Measurements from ENCODE around the gene FHIT.
A peak's percentile ranks its signal among the peaks of the same experiment; 100 is the strongest.

The FHIT gene

DNA sequence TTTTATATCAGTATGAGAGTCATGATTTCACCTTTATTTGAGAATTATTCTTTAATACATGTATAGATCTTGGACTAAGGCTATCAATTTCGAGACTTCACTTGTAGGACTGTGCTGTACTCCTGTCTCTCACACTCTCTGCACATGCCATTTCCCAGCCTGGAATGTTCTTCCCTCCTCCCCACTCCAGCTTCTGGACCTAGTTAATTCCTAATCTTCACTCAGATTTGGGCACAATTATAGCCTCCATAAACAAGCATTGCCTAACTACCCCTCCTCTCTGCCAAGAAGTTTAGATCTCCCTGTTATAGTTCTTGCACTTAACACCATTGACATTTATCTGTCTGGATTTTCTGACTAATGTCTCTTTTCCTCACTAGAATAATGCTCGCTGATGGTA, 88.3 kb downstream of the FHIT start:
- DNase-seq, result no peak

DNA sequence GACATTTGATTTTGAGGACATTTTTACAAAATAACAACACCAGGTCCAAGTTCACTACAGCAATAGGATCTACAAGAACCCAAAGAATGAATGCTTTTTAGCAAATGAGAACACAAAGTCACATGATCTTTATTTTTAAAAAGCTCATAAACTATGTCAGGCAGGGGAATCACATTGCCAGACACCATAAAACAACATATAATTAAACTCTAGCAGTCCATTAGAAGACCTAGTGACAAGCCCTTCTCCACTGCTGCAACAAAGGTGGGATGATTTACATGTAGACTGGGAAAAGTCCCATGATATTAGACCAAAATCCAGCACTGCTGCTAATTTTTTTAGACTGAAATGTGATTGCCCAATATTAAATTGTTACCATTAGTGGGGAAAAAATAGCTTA, 92.6 kb downstream of the FHIT start:
- DNase-seq, result no peak

DNA sequence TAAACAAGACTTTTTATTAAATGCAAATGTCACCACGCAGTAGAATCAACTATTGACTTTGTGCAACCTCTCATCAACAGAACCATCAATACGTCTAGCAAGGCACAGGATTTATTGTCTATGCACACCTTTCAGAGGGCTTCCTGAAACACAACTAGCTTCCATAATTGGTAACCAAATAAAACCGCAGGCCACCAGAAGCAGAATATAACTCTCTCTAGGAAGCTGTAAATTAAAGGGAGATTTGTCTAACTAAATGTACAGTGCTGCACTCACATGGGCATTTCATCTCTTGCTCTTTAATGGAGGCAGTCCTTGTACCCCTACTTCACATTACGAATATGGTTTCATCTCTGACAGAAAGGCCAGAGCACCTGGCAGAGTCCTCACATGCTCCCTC, 93.0 kb downstream of the FHIT start:
- DNase-seq, result no peak

DNA sequence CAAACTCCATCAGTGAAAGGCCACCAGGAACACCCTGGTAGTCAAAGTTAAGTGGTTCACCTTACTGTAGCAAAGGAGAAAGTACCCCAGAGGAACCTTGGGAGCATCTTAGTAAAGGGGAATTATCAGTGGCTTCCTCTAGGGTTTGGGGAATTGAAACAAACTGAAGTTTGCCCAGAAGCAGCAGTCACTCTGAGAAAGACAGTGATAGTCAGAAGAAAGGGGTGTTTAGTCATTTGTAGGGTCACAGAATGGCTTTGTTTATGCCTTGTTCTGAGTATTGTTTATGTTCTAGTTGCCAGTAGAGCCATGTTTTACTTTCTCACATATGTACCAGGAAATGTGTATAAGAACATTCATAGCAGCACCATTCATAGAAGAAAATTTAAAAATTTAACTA, 93.8 kb downstream of the FHIT start:
- DNase-seq, result no peak

DNA sequence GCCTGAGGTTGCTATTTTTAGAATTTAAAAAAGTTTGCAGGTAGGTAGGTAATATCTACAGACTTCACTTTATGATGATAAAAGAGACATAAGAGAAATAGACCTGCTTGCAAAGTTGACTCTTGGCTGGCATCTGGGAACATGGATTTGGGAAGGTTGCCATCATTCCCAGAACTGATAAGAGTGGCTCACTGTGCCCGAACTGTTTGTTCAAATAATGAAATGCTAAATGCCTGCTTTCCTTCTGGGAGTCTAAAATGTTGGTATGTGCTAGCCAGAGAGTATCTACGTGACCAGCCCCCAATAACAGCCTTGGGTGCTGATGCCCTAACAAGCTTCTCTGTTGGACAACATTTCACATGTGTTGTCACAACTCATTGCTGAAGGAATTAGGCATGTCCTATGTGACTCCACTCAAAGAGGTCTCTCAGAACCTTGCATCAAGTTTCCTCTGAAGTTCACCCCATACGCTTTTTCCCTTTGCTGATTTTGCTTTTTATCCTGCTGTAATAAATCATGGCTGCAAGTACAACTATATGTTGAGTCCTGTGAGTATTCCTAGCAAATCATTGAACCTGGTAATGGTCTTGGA, 95.5 kb downstream of the FHIT start:
- no peak for DNase-seq

DNA sequence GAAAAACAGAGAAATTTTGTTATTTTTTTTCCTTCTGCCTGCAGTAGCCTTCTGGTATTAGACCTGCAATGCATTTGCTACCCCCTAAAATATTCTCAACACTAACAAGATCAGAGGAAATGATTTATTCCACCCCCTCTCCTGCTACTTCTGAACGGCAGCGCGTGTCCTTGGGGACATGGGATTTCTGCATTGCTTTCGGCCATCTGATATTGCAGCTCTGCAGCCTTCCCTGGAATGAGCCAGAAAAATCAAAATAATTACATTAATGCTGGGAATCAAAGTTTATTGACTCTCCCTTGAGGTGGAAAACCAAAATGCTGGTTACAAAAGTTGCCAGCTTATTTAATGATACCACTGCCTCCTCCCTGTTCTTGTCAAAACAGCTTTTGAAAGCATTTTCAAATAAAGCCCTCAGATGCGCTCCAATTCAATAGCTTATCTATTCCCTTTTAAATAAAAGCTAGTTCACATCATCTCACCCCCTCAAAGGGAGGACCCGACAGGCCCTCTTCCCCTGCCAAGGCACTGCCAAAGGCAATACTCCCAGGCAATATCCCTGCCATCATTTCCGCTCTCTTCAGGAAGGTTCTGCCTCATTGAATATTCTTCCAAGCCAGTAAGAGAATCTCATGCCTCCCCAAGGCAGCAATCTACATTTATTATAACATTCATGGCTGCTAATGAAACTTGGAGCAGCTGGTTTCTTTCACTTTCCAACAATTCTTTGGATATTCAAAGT, 96.6 kb downstream of the FHIT start:
- no peak for DNase-seq

DNA sequence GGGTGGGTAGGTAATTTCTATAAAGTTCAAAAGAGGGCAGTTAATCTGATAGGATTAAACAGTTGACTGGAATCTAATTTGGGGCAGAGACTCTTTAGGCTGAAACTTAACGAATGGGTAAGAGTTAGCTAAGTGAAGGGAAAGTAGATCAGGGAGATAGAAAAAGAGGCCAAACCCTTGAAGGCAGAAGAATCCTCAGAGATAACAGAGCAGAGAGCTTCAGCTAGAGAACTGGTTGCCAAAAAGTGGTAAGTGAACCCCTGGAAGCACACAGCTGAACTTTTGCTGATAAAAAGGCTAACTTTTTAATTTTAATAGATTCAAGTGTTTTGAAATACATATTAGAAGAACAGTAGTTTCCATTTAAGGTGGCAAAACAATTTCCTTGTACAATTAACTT, 99.2 kb downstream of the FHIT start:
- peak; percentile 83 for DNase-seq

DNA sequence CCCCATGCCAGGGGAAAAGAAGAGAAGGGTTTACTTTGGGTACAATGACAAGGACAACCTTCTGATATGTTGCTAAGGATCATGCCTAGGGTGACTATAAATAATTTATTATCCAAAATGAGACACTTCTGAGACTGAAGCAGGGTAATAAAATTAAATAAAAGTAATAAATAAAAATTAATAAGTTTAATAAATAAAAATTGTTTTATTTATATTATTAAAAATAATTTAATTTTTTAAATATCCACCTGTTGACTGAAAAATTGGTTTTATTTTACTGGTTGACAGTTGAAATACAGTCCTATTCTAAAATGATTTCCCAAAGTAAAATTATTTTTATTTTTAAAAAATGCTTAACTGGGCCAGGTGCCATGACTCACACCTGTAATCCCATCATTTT, 102.0 kb downstream of the FHIT start:
- no peak for DNase-seq

DNA sequence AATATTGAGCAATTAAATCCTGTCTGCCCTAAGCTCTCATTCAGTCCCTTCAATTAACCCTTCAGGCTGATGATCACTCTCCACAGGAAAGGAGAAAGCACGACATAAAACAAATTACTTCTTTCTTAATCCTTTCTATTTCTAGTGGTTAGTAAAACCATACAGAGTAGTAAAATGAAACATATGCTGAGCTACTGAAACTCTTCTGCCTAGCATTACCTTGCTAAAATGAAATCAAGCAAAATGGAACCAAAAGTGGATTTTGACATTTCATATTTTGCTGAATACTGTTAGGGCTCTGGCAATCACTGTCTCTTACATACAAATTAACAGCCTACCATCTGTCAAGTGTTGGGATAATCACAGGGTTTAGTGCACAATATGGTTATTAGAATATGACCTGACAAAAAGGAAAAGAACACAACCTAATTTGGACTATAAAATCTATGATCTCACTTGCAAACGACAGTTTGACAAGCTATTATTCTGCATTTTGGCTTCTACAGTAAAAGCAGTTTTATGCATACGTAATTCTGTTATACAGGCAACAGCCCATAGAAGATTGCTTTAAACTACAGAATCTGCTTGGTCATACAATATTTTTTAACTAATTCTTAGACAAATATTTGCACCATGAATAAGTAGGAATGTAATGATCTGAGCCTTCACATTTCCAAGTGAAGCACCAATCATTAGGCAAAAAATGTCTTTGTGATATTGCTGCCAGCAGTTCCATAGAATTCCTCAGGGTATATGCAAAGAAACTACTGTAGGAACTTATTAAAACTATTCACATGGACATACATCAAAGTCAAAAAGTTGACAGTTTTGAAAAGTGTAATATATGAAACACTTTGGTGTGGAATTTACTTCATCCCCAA, 105.0 kb downstream of the FHIT start:
- DNase-seq, result no peak

DNA sequence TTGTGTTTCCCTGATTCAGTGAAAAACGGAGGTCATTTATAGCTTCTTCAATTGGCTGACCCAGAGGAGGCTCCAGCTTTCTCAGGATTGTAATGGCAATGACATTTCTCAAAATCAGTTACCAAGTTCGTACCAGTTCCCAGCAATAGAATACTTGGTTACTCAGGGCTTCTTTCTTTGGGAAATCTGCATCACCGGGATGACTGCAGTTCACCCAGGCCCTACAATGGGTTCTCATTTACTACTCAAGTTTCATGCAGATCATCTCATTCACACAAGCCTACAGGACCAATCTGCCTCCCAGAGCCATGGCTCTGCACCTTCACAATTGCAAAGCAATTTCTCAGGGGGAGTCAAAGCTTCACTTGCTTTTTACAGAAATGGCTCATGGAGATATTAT, 109.6 kb downstream of the FHIT start:
- DNase-seq, result no peak

DNA sequence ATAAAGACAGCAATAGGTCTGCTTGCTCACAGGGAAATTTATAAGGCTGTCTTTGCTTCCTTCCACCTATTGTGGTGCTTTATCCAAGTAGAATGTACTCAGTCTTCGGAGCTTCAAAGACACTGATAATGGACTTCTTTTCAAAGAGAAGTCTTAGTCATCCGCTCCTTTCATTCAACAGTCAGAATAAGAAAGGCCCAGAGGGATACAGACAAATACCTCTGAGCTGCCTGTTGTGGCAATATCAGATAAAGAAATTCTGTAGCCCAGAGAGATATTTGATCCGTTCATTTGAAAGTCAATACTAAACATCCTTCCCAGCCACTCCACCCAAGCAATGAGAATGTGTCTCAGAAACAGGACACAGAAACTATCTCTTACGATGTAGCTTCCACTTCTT, 110.0 kb downstream of the FHIT start:
- no peak for DNase-seq

DNA sequence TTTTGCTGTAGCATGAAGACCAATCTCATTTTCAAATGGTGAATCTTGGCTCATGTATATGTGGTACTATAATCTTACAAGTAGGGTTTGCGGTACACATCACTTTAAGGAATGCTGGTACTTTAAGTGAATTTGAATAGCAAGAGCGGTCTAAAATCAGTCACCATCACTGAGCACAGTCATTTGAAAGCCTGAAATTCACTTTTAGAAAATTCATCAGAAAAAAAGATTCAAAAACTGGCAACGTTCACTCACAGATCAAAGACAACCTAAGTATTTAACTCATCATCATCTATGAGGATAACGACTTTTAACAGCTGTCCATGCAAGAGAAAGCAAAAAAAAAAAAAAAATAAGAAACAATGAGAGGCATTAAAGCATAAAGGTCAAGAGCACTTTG, 111.6 kb downstream of the FHIT start:
- DNase-seq, result no peak

DNA sequence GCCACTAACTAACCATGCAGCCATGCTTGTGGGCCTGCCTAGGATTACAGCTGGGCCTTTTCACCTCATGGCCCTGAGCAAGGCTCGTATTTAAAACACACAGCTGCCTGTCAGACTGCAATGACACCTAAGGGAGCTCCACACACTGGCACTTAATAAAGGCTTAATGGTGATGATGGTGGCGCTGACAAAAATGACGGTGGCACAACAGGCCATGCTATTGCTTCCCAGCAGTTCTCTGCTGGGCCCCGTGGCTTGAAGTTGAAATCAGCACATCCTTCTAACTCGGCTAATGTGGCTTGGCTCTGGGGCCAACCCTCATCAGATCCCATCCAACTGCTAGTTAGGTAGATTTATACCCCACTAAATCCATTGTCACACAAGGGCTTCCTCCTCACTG, 112.9 kb downstream of the FHIT start:
- no peak for DNase-seq

DNA sequence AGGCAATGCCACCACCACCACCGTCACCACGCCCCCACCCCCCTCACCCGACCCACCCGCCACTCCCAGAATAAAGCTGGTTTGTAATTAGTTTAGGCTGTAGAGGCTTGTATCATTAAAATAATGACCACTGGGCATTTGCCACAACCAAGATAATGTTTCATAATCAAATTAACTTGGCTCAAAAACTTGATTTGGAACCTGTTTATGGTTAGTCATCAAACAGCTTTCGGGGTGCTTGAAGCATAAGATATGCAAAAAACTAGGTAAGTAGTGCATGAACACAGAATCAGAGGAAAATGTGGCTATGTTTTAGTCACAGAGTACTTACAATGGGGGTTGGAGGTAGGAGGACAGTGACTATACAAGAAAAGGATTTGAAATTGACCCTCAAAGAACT, 115.1 kb downstream of the FHIT start:
- no peak for DNase-seq

DNA sequence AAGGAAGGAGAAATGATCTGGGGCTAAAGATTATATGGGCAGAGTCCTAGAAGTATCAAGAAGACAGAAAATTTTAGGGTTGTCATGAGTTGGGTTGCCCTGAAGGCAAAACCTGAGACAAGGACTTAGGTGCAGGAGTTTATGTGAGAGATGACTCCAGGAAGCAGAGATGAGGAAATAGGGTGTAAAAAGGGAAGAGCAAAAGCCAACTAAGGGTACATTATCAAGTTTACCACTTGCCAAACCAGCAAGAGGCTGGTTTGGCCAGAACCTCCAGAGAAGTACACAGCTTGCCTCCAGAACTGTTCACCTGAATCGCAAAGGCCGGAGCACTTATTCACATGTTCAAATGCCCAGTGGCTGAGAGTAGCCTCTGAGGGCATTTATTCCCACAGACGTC, 116.7 kb downstream of the FHIT start:
- peak; percentile 23 for DNase-seq

DNA sequence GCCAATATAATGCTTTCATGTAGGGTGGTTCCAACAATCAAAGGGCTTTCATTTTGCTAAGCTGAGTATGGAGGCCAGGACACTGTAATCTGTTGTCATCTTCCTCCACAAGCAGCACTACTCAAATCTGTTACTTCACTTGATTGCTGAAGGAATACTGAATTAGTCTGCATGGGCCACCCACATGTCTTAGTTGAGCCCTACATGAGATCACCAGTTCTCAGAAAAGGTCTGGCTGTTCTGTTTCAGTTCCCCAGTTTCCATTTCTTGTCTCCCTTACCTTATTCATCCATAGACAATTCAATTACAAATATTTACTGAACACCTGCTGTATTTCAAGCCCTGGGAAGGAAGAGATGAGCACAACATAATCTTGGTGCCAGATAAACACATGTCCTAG, 119.2 kb downstream of the FHIT start:
- no peak for DNase-seq

DNA sequence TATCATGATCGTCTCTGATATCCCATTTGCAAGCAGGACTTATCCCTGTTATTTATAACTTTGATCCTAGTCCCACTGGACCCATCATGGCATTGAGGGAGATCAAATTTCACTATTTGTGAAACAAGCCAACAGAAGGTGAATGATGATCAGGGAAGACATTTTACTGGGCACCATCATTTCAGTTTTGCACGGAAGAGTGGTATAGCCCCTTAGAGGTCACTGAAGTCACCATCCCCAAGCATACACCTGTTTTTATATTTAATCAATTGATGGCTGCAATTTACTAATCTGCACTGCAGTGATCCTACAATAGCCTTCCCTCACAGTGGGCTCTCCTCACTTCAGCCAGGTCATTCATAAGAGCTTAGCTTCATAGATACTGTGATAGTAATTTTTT, 132.4 kb downstream of the FHIT start:
- no peak for DNase-seq

DNA sequence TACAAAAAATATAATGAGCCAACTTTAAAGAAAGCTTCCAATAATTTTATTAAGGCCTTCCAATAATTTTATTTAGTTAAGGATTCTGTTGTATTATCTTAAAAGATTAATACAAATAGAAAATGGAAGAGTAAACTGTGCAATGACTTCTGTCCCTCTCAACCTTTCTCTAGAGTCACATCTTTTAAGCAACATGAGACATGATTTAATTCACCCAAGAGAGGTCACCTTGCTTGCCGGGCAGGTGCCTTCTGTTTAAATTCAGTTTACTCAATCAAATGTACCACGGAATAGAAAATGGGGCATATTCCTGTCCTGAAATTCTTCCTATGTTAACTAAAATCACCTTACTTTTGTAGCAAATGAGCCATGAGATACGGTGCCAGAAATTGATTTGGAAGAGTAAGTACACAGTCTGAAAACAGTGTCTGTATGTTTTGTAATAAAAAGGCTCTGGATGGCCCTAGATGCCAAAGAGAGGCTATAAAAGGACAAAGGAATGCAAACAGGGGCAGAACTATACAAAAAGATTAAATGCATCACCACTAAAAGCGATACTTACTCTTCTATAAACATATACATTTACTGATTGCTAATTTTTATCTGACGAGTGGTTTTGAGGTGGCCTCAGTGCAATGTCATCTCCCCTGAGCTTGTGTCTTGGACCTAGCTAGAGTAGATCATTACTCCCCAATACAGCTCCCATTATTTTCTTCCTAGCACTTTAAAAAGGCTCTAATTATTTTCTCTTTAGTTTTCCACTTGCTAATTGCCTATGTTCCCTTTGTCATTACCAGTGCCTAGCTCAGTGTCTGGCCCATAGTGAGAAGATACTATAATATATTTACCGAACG, 134.0 kb downstream of the FHIT start:
- DNase-seq, result no peak

DNA sequence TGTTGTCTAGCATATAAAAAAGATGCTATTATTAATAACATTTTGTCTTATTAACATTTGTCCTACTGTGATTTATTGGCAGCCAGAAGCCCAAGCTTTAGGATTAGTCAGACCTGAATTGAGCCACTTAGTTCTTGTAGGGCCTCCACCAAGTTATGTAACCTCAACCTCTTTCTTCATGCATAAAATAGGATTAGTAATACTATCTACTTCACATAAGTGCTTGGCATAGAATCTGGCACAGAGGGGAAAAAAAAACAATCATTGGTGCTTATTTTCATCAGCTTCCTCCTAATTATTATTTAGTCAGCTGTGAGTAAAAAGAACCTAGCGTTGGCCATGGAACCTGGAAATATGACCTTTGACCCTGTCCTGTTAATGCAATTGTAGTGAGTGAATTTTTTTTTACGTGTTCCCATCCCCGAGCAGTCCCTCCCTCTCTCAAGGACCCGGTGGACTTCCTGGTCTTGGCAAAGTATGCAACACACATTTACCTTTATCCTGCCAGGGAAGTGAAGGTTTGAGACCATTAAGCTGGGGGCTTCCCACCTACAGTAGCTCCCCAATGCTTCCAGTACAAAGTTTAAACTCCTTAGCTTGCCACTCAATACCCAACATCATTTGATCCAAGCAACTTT, 136.8 kb downstream of the FHIT start:
- no peak for DNase-seq

DNA sequence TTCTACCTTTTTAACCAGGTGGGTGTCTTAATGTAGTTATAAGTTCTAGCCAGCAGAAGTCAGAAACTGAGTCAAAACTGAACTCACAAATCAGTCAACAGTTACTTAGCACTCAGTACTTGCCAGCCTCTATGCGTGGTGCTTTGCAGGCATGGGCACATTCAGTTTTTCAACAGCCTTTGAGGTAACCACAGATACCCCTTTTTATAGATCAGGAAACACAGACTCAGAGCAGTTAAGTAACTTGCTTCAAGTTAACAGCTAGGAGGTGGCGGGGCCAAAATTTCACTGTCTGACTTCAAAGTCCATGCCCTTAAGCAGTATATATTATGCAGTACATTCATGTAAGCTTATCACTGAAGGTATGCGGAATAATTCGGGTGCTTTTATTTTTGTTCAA, 139.4 kb downstream of the FHIT start:
- no peak for DNase-seq

DNA sequence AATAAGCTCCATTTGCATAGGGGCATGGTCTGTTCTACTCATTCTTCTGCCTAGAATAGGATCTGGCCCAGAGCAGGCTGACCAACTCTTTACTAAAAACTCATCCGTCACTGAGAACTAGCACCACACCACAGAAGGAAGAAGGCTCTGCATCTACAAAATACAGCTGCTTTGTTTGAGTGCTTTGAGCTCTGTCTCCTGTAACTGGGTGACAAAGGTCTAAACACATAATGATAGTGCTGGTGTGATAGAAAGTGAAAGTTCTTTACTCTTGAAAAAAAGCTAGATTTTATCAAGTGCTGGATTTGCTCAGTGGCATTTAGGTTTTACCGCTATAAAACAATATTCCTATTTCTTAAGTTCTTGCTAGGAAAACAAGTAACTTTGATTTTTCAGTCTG, 140.7 kb downstream of the FHIT start:
- no peak for DNase-seq

DNA sequence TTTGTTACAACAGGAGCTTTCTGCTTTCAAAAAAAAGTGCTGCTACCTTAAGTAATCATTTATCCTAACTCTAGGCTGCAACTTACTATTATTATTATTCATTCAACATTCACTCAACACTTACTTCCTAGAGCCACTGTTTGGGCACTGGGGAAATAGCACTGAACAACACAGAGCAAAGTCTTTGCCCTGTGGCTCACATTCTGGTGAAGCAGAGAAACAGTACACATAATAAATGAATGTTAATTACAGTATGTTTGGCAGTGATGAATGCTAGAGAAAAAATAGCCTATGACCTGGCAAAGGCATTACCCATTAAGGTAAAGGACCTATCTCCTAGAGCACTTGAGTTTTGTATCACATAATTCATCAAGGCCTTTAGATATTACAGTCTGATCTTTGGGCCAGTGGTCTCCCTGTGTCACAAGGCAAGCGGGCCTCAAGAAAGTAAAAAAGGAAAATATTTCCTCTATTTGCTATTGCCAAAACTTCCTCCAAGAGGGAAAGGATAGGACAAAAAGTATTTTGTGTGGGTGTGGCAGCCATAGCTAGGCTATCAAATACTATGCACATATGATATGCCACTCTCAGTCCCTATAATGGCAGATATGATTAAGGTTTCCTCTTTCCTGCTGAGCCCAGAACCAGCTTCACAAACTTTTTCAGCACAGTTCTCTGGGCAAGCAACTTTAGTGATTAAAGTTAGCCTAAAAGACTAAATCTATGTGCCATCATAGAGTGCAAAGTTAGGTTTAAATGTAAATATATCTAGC, 142.8 kb downstream of the FHIT start:
- DNase-seq, result no peak
